Measurements from ENCODE around the gene RUSC1. TPM values are rescaled to one million over a fixed set of nuclear protein-coding genes. Genes with fewer than 3 reads are reported as not detected.

Gene RUSC1
- total RNA-seq, 4 donors from 2014 or later: 35.8 to 52.0 (median 40.1) TPM

- Histone ChIP-seq H3K4me3 (peak within 1 kb of the TSS; percentile 69 to 80 (median 78)), H3K4me1 (peaks cover 15 to 33% (median 32%) of the 10 kb centered on the region in 3 donors), H3K9me3 (no peaks in the 10 kb centered on the region), H3K27me3 (no peaks in the 10 kb centered on the region), H3K27ac (peak within 1 kb of the TSS; percentile 73 to 87 (median 81)), H3K36me3 (peaks cover 0 to 1% (median 0%) of the 10 kb centered on the region in 3 donors)
- WGBS, 2 donors: 2 to 5% methylated on average over 10 to 17 of the region's 68 CpGs
- TF ChIP-seq POLR2A (IDR thresholded peaks at IDR 0.05) (no peak), CTCF (IDR thresholded peaks at IDR 0.05) (peak; percentile 60 to 80 (median 66))
- DNase-seq: peak; percentile 68
- intact Hi-C loops (cut with DNase I): no loop called here
These were observed 43.4 kb upstream of the RUSC1 start, which contains the start of gene HCN3 for GRCh38 chr1:155277070-155277901. Gene HCN3 (plus strand): TSS chr1:155277463. CDS start chr1:155277591, 128 bp downstream.

GRCh38 chr1:155277902-155278688 is 42.6 kb upstream of the RUSC1 start:
- 0 to 1% methylated on average over 7 to 11 of the region's 29 CpGs for WGBS, 2 donors
- peak overlapping the region; percentile 69 to 80 (median 78) for H3K4me3 ChIP-seq
- no peak for DNase-seq
- peaks cover 12 to 29% (median 29%) of the 10 kb centered on the region in 3 donors for H3K4me1 ChIP-seq
- H3K27ac ChIP-seq: peak overlapping the region; percentile 73 to 87 (median 81)
- H3K27me3 ChIP-seq: no peaks in the 10 kb centered on the region
- TF ChIP-seq CTCF (IDR thresholded peaks at IDR 0.05) (peak in 2 of 6 experiments; percentile 24 to 48), POLR2A (IDR thresholded peaks at IDR 0.05) (no peak)
- intact Hi-C loops (cut with DNase I): no loop called here
- H3K36me3 ChIP-seq: peaks cover 0 to 8% (median 0%) of the 10 kb centered on the region in 3 donors
- no peaks in the 10 kb centered on the region for H3K9me3 ChIP-seq

GRCh38 chr1:155278689-155279160 is 42.0 kb upstream of the RUSC1 start:
- WGBS, 2 donors: 55 to 60% methylated on average over 8 of the region's 10 CpGs
- Histone ChIP-seq H3K4me1 (peaks cover 10 to 27% (median 26%) of the 10 kb centered on the region in 3 donors), H3K27me3 (no peaks in the 10 kb centered on the region), H3K27ac (no peak overlapping the region), H3K9me3 (no peaks in the 10 kb centered on the region), H3K36me3 (peaks cover 0 to 11% (median 0%) of the 10 kb centered on the region in 3 donors), H3K4me3 (peak overlapping the region in 2 of 4 donors; percentile 69 to 80)
- intact Hi-C loops (cut with DNase I): no loop called here
- no peak for TF ChIP-seq CTCF (IDR thresholded peaks at IDR 0.05)
- TF ChIP-seq POLR2A (IDR thresholded peaks at IDR 0.05): no peak
- no peak for DNase-seq

- no peak for TF ChIP-seq POLR2A (IDR thresholded peaks at IDR 0.05)
- Histone ChIP-seq H3K9me3 (no peaks in the 10 kb centered on the region), H3K27ac (no peak overlapping the region), H3K27me3 (no peaks in the 10 kb centered on the region), H3K36me3 (peaks cover 0 to 16% (median 0%) of the 10 kb centered on the region in 3 donors), H3K4me1 (peaks cover 7 to 22% (median 22%) of the 10 kb centered on the region in 3 donors), H3K4me3 (no peak overlapping the region)
- no peak for DNase-seq
- intact Hi-C loops (cut with DNase I): no loop called here
- 81 to 86% methylated on average over 1 to 2 of the region's 2 CpGs for WGBS, 2 donors
These were observed 41.4 kb upstream of the RUSC1 start for GRCh38 chr1:155279268-155279667.

- H3K36me3 ChIP-seq: peaks cover 0 to 36% (median 0%) of the 10 kb centered on the region in 3 donors
- intact Hi-C loops (cut with DNase I): no loop called here
- no peak for DNase-seq
- H3K4me1 ChIP-seq: peaks cover 7 to 14% (median 13%) of the 10 kb centered on the region in 3 donors
- no peak for TF ChIP-seq POLR2A (IDR thresholded peaks at IDR 0.05)
- TF ChIP-seq CTCF (IDR thresholded peaks at IDR 0.05): no peak
- H3K9me3 ChIP-seq: no peaks in the 10 kb centered on the region
- H3K27ac ChIP-seq: no peak overlapping the region
- 93 to 94% methylated on average over 9 to 22 of the region's 29 CpGs for WGBS, 2 donors
- no peak overlapping the region for H3K4me3 ChIP-seq
- H3K27me3 ChIP-seq: no peaks in the 10 kb centered on the region
These were observed 38.1 kb upstream of the RUSC1 start for GRCh38 chr1:155282488-155283091.

Data from esophagus squamous epithelium (tissue), 5 donors.